LNCaP clone FGC (cell line): ENCODE data around the gene PARM1.

Source experiments
- DNase-seq: peaks from one replicate; pipeline ENCODE4 v3.0.0-alpha.2; 2011; ENCODE audit warnings: low read depth
- H3K4me3 ChIP-seq: 2 replicates; pipeline ENCODE4 v1.5.1; 2011; ENCODE audit warnings: mild to moderate bottlenecking, low read depth, low read length, control low read depth
- CTCF ChIP-seq: IDR thresholded peaks from 2 replicates; pipeline ENCODE4 v1.5.1; 2012; ENCODE audit warnings: mild to moderate bottlenecking; ENCODE audit not compliant: control insufficient read depth, insufficient read depth; ENCODE audit errors: extremely low read depth

PARM1 gene

DNA sequence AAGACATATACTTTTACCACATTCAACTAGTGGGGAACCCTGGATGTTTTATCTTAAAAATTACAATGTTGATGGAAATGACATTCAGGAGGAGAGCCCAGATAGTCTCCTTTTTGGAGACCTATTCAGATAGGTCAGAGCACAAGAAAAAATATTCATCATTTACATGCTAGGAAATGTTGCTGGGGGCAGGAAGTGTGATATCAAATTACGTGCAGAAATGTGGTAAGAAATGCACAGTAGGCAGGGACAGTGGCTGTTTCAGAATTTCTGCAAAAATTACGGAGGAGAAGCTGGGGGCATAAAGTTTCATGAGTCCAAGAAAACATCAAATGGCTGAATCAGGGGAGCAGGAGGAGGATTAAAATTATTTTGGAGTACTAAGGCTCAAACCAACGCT lies 8.2 kb downstream of the PARM1 start:
- TF ChIP-seq CTCF, result no peak
- no peak for DNase-seq
- no peak overlapping the region for H3K4me3 ChIP-seq

- DNase-seq, result no peak
- H3K4me3 ChIP-seq, result no peak overlapping the region
- no peak for TF ChIP-seq CTCF
Measured at GRCh38 chr4:74942251-74942917, 9.5 kb downstream of the PARM1 start.

DNA sequence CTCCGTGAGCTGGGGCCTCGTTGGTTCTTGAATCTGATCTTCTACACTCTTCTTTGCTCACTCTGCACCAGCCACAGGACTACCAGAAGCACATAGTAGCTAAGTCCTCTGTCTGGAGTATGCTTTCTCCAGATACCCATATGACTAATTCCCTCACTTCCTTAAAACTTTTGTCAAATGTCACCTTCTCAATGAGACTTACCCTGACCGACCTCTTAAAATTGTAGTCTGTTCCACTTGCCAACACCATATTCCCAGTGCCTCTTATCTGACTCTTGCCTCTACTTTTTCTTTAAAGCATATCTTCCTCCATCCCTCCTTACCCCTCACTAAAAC lies 10.0 kb downstream of the PARM1 start:
- no peak for TF ChIP-seq CTCF
- DNase-seq, result no peak
- H3K4me3 ChIP-seq, result no peak overlapping the region

DNA sequence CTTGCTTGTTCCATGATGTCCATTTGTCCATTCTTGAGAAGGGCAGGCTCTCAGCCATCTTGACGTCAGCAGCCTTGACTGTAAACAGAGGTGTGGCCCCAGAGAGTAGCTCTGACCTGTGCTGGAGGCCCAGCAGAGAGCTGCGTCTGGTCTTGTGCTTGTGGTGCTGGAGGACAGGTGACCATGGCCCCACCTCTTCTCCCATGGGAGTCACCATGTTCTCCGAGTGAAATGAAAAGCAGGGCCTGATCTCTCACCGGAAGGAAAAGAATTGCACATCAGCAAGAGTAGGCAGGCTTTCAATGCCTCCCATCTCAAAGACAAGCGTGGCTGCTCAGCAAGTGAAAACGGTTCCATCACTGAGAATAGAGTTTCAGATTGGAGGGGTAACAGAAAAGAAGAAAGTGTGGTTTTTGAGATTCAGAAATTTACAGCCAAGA lies 11.5 kb downstream of the PARM1 start:
- DNase-seq, result peak; percentile 99
- TF ChIP-seq CTCF, result no peak
- H3K4me3 ChIP-seq, result no peak overlapping the region

- TF ChIP-seq CTCF, result no peak
Measured at GRCh38 chr4:74946196-74946595, 13.3 kb downstream of the PARM1 start.

DNA sequence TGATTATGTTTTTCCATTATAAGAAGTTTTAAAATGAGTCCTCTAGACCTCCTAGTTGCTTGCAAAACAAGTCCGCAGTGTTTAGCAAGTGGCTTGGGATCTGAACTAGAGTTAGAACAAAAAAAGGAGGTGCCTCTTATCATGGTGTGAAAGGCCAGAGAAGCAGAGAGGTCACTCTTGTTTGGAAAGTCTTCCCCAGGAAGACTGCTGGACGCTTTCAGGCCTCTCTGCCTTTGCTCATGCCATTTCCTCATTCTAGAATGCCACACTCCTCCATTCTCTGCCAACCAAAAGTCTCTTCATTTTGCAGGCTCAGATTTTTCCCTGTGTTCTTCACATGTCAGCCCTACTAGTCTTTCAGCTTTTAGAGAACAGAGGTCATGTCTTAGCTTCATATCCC lies 14.9 kb downstream of the PARM1 start:
- no peak overlapping the region for H3K4me3 ChIP-seq
- DNase-seq, result no peak
- no peak for TF ChIP-seq CTCF

More at GRCh38 chr4:74946196-74946595, 13.3 kb downstream of the PARM1 start:
- no peak for DNase-seq
- H3K4me3 ChIP-seq, result no peak overlapping the region

GRCh38 chr4:74948236-74948635 lies 15.3 kb downstream of the PARM1 start:
- no peak for DNase-seq
- no peak for TF ChIP-seq CTCF
- H3K4me3 ChIP-seq, result no peak overlapping the region
